Measurements from ENCODE around the gene GJA3. TPM values are rescaled to one million over a fixed set of nuclear protein-coding genes. Genes with fewer than 3 reads are reported as not detected.

GJA3 gene
- total RNA-seq, 3 donors from 2014 or later, result 0.29 TPM; not detected in 2

DNA sequence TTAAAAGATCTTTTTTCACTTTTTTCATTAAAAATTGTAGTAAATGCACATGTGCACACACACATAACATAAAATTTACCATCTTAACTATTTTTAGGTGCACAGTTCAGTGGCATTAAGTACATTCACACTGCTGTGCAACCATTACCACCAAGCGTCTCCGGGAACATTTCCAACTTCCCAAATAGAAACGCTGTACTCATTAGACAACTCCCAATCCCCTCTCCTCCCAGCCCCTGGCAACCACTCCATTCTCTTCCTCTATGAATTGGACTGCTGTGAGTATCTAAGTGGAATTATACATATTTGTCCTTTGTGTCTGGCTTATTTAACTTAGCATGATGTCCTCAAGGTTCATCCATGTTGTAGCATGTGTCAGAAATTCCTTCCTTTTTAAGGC, 20.3 kb upstream of the GJA3 start:
- Histone ChIP-seq H3K4me3 (no peak overlapping the region), H3K27me3 (peaks cover 0 to 42% of the 10 kb centered on the region in 2 donors), H3K4me1 (no peaks in the 10 kb centered on the region), H3K36me3 (no peaks in the 10 kb centered on the region), H3K9me3 (no peaks in the 10 kb centered on the region), H3K27ac (no peak overlapping the region)
- no peak for TF ChIP-seq POLR2AphosphoS5 (IDR thresholded peaks at IDR 0.05)
- TF ChIP-seq POLR2A (IDR thresholded peaks at IDR 0.05), result no peak
- TF ChIP-seq, protein P1, sequence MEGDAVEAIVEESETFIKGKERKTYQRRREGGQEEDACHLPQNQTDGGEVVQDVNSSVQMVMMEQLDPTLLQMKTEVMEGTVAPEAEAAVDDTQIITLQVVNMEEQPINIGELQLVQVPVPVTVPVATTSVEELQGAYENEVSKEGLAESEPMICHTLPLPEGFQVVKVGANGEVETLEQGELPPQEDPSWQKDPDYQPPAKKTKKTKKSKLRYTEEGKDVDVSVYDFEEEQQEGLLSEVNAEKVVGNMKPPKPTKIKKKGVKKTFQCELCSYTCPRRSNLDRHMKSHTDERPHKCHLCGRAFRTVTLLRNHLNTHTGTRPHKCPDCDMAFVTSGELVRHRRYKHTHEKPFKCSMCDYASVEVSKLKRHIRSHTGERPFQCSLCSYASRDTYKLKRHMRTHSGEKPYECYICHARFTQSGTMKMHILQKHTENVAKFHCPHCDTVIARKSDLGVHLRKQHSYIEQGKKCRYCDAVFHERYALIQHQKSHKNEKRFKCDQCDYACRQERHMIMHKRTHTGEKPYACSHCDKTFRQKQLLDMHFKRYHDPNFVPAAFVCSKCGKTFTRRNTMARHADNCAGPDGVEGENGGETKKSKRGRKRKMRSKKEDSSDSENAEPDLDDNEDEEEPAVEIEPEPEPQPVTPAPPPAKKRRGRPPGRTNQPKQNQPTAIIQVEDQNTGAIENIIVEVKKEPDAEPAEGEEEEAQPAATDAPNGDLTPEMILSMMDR (IDR thresholded peaks at IDR 0.05), result no peak
- no peak for DNase-seq (ENCODE audit: low spot score in 2 of 2)
- intact Hi-C loops (cut with DNase I; ENCODE audit: low total_unique reads), result no loop called here

DNA sequence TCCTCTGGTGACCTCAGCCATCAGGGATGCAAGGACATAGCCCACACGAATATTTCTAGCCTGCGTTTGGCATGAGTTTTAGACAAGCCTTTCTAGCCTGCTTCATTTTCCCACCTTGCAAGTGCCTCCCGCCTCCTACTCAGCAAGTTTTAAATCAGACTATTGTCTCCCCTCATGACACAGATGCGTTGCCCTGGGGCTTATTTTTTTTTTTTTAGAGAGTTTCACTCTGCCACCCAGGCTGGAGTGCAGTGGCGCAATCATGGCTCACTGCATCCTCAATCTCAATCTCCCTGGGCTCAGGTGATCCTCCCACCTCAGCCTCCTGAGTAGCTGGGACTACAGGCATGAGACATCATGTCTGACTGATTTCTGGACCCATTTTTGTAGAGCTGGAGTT, 17.3 kb upstream of the GJA3 start:
- no peak overlapping the region for H3K27ac ChIP-seq
- TF ChIP-seq POLR2AphosphoS5 (IDR thresholded peaks at IDR 0.05), result no peak
- no peak for TF ChIP-seq POLR2A (IDR thresholded peaks at IDR 0.05)
- TF ChIP-seq, protein P1 (IDR thresholded peaks at IDR 0.05), result no peak
- DNase-seq (ENCODE audit: low spot score in 2 of 2), result no peak
- intact Hi-C loops (cut with DNase I; ENCODE audit: low total_unique reads), result no loop called here
- no peak overlapping the region for H3K4me3 ChIP-seq
- H3K36me3 ChIP-seq, result no peaks in the 10 kb centered on the region
- H3K4me1 ChIP-seq, result no peaks in the 10 kb centered on the region
- H3K27me3 ChIP-seq, result peaks cover 0 to 42% of the 10 kb centered on the region in 2 donors
- H3K9me3 ChIP-seq, result no peaks in the 10 kb centered on the region

DNA sequence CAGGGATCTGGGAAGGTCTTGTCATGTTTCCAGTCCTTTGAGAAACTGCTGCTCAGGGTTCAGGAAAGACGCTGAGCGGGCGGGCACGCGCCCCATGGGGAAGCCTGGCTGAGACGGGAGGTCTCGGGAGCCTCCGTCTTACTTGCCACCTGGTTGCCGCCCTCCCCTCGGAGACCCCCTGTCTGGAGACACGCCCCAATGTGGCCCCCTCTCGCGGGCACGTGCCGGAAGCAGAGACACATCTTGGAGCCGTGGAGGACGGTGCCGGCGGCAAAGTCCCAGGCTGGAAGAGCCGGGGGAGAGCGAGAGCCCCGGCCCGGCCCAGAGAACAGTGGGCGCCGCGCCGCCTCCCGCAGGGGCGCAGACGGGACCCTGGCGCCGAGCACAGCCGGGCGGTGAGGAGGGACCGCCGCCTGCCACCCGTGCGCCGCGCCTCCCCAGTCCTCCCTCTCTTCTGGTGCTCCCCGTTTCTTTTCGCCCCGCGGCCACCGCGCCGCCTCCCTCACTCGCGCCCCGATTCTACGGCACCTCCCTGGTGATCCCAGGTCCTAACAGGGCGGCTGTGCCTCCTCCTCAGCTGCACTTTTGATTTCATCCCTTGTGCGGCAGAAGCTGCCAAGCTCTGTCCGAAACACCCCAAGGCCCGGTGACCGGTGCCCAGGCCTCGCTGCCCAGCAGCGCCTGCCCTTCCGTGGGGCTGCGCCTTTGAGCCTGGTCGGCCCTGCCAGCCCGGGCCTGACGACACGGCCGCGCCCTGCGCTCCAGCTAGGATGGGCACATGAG, 16.4 kb upstream of the GJA3 start:
- DNase-seq (ENCODE audit: low spot score in 2 of 2), result no peak
- H3K27ac ChIP-seq, result no peak overlapping the region
- intact Hi-C loops (cut with DNase I; ENCODE audit: low total_unique reads), result no loop called here
- TF ChIP-seq POLR2A (IDR thresholded peaks at IDR 0.05) (no peak), POLR2AphosphoS5 (IDR thresholded peaks at IDR 0.05) (no peak)
- TF ChIP-seq, protein P1 (IDR thresholded peaks at IDR 0.05), result no peak
- no peaks in the 10 kb centered on the region for H3K4me1 ChIP-seq
- peaks cover 0 to 42% of the 10 kb centered on the region in 2 donors for H3K27me3 ChIP-seq
- no peaks in the 10 kb centered on the region for H3K9me3 ChIP-seq
- no peaks in the 10 kb centered on the region for H3K36me3 ChIP-seq
- H3K4me3 ChIP-seq, result peak overlapping the region in 2 of 3 donors; percentile 21 to 37

DNA sequence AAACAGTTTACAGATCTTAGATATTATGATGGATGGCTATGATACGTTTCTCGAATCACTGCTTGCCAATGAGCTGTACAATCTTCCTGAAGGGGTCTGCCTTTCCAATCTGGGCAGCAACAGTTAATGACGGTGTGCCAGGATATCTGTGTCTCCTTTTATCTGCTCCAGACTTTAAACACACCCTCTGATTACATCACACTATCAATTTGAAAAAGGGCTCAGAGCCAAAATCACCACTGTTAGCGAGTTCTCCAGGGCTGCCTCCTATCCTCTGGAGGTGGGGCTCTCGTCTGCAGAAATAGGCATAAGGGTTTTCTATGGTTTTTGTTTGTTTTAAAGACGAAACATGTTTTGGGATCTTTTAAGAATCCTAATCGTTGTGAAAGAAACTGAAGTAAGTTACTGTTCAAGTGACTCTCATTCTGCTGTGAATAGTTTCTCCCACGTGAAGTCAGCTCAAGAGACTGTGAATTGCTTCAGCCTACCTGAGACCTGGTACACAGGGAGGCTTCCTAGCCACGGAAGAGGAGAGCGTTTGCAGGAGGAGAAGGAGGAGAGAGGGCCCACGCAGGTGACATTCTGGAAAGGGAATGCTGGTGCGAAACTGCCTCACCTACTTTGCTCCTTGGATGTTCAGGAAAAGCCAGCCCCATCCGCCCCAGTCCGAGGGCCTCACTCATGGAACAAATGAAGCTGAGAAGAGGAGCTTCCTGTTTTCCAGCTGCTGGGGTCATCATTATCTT, 15.2 kb upstream of the GJA3 start:
- intact Hi-C loops (cut with DNase I; ENCODE audit: low total_unique reads), result no loop called here
- Histone ChIP-seq H3K36me3 (no peaks in the 10 kb centered on the region), H3K27me3 (peaks cover 0 to 38% of the 10 kb centered on the region in 2 donors), H3K4me3 (no peak overlapping the region), H3K9me3 (no peaks in the 10 kb centered on the region), H3K4me1 (no peaks in the 10 kb centered on the region), H3K27ac (no peak overlapping the region)
- TF ChIP-seq POLR2AphosphoS5 (IDR thresholded peaks at IDR 0.05) (no peak), POLR2A (IDR thresholded peaks at IDR 0.05) (no peak)
- TF ChIP-seq, protein P1 (IDR thresholded peaks at IDR 0.05), result no peak
- DNase-seq (ENCODE audit: low spot score in 2 of 2), result no peak

DNA sequence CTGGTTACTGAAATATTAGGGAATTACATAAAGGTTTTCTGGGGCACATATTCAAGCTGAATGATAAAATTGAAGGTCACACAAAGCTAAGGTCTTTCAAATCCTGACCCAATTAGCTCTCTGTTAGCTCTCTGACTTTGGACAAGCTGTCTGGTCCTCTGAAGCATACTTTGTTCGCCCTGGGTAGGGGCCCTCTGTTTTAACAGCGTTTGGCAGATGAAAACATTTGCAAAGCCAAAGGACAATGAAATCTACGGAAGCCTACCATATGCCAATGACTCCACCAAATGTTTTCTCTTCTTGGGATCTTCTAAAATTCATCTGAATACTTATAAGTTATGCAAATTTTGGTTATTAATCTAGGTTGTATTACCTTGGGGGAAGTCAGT, 14.5 kb upstream of the GJA3 start:
- H3K4me3 ChIP-seq, result no peak overlapping the region
- intact Hi-C loops (cut with DNase I; ENCODE audit: low total_unique reads), result no loop called here
- H3K27ac ChIP-seq, result no peak overlapping the region
- no peak for TF ChIP-seq POLR2A (IDR thresholded peaks at IDR 0.05)
- TF ChIP-seq POLR2AphosphoS5 (IDR thresholded peaks at IDR 0.05), result no peak
- TF ChIP-seq, protein P1 (IDR thresholded peaks at IDR 0.05), result no peak
- no peaks in the 10 kb centered on the region for H3K9me3 ChIP-seq
- no peaks in the 10 kb centered on the region for H3K4me1 ChIP-seq
- H3K27me3 ChIP-seq, result peaks cover 0 to 32% of the 10 kb centered on the region in 2 donors
- H3K36me3 ChIP-seq, result no peaks in the 10 kb centered on the region
- no peak for DNase-seq (ENCODE audit: low spot score in 2 of 2)
